ENCODE results near the gene WDTC1. TPM values are rescaled to one million over a fixed set of nuclear protein-coding genes. Genes with fewer than 3 reads are reported as not detected.

WDTC1 gene
- total RNA-seq, 2 experiments from 2014 or later: 45.4 to 47.1 TPM

- ChIA-PET CTCF (interaction anchor here (0.6 to 9.2 kb wide), 17 partner anchors 10 to 371 kb away, joined by 3 to 133 read pairs (median 9); partner anchors contain the start of genes CD164L2 and SYTL1), POLR2A (interaction anchor here (1.1 kb wide), 1 partner anchor 94 kb away, joined by 3 read pairs; the partner anchor contains the start of gene GPR3)
- Mint-ChIP-seq H3K4me1 (peaks cover 4% of the 10 kb centered on the region), H3K36me3 (ENCODE audit: low read depth) (peaks cover 24% of the 10 kb centered on the region), H3K27me3 (no peaks in the 10 kb centered on the region), H3K9me3 (no peaks in the 10 kb centered on the region), H3K4me3 (no peak overlapping the region), H3K27ac (no peak overlapping the region)
- no peak for DNase-seq
These were observed 63.5 kb downstream of the WDTC1 start for GRCh38 chr1:27297903-27298302.

GRCh38 chr1:27298632-27299384 lies 64.4 kb downstream of the WDTC1 start:
- Mint-ChIP-seq H3K36me3 (ENCODE audit: low read depth) (peaks cover 20% of the 10 kb centered on the region), H3K4me1 (peaks cover 4% of the 10 kb centered on the region), H3K4me3 (no peak overlapping the region), H3K27me3 (no peaks in the 10 kb centered on the region), H3K9me3 (no peaks in the 10 kb centered on the region), H3K27ac (no peak overlapping the region)
- ChIA-PET POLR2A (interaction anchor here (0.6 to 3.5 kb wide), 2 partner anchors 15 to 97 kb away, joined by 3 to 24 read pairs; no protein-coding TSS in a partner anchor), CTCF (interaction anchor here (1.4 to 9.2 kb wide), 10 partner anchors 16 to 371 kb away, joined by 3 to 133 read pairs (median 12); partner anchors contain the start of gene CD164L2)
- no peak for DNase-seq

GRCh38 chr1:27299385-27300271 lies 65.2 kb downstream of the WDTC1 start:
- no peak overlapping the region for H3K4me3 Mint-ChIP-seq
- peaks cover 18% of the 10 kb centered on the region for H3K36me3 Mint-ChIP-seq (ENCODE audit: low read depth)
- CTCF ChIA-PET: interaction anchor here (0.6 to 9.2 kb wide), 20 partner anchors 10 to 372 kb away, joined by 3 to 133 read pairs (median 6); partner anchors contain the start of genes CD164L2, IFI6 and MAP3K6
- POLR2A ChIA-PET: interaction anchor here (0.6 to 3.5 kb wide), 4 partner anchors 15 to 96 kb away, joined by 3 to 24 read pairs (median 3); no protein-coding TSS in a partner anchor
- no peak overlapping the region for H3K27ac Mint-ChIP-seq
- H3K9me3 Mint-ChIP-seq: no peaks in the 10 kb centered on the region
- no peak for DNase-seq
- no peaks in the 10 kb centered on the region for H3K27me3 Mint-ChIP-seq
- H3K4me1 Mint-ChIP-seq: peaks cover 4% of the 10 kb centered on the region

- no peak overlapping the region for H3K4me3 Mint-ChIP-seq
- ChIA-PET CTCF (interaction anchor here (0.6 to 9.2 kb wide), 28 partner anchors 9 to 372 kb away, joined by 3 to 133 read pairs (median 6); partner anchors contain the start of genes AHDC1, CD164L2, IFI6 and MAP3K6), POLR2A (interaction anchor here (0.7 to 3.5 kb wide), 4 partner anchors 65 to 99 kb away, joined by 3 to 24 read pairs (median 4); no protein-coding TSS in a partner anchor)
- DNase-seq: peak; percentile 78
- no peaks in the 10 kb centered on the region for H3K9me3 Mint-ChIP-seq
- peaks cover 15% of the 10 kb centered on the region for H3K36me3 Mint-ChIP-seq (ENCODE audit: low read depth)
- peaks cover 4% of the 10 kb centered on the region for H3K4me1 Mint-ChIP-seq
- H3K27me3 Mint-ChIP-seq: no peaks in the 10 kb centered on the region
- H3K27ac Mint-ChIP-seq: no peak overlapping the region
These were observed 66.1 kb downstream of the WDTC1 start for GRCh38 chr1:27300341-27301051.

GRCh38 chr1:27301052-27301422 lies 66.6 kb downstream of the WDTC1 start:
- H3K27ac Mint-ChIP-seq: no peak overlapping the region
- no peaks in the 10 kb centered on the region for H3K27me3 Mint-ChIP-seq
- no peak for DNase-seq
- no peaks in the 10 kb centered on the region for H3K9me3 Mint-ChIP-seq
- ChIA-PET CTCF (interaction anchor here (0.6 to 9.2 kb wide), 27 partner anchors 9 to 371 kb away, joined by 3 to 133 read pairs (median 5); partner anchors contain the start of genes AHDC1, CD164L2, IFI6 and MAP3K6), POLR2A (interaction anchor here (1.0 to 3.5 kb wide), 3 partner anchors 64 to 98 kb away, joined by 3 to 24 read pairs (median 4); no protein-coding TSS in a partner anchor)
- no peak overlapping the region for H3K4me3 Mint-ChIP-seq
- peaks cover 4% of the 10 kb centered on the region for H3K4me1 Mint-ChIP-seq
- H3K36me3 Mint-ChIP-seq (ENCODE audit: low read depth): peaks cover 15% of the 10 kb centered on the region

- no peak for DNase-seq
- Mint-ChIP-seq H3K27me3 (no peaks in the 10 kb centered on the region), H3K4me1 (no peaks in the 10 kb centered on the region), H3K4me3 (no peak overlapping the region), H3K36me3 (ENCODE audit: low read depth) (peaks cover 11% of the 10 kb centered on the region), H3K27ac (no peak overlapping the region), H3K9me3 (no peaks in the 10 kb centered on the region)
- ChIA-PET POLR2A (interaction anchor here (1.2 to 3.5 kb wide), 3 partner anchors 64 to 94 kb away, joined by 3 to 24 read pairs (median 3); no protein-coding TSS in a partner anchor), CTCF (interaction anchor here (0.6 to 9.2 kb wide), 26 partner anchors 8 to 361 kb away, joined by 3 to 123 read pairs (median 4); partner anchors contain the start of genes AHDC1 and CD164L2)
These were observed 67.3 kb downstream of the WDTC1 start for GRCh38 chr1:27301582-27302199.

- Mint-ChIP-seq H3K27me3 (no peaks in the 10 kb centered on the region), H3K36me3 (ENCODE audit: low read depth) (peaks cover 11% of the 10 kb centered on the region), H3K4me3 (no peak overlapping the region), H3K4me1 (no peaks in the 10 kb centered on the region), H3K9me3 (no peaks in the 10 kb centered on the region), H3K27ac (no peak overlapping the region)
- ChIA-PET CTCF (interaction anchor here (0.7 to 9.2 kb wide), 15 partner anchors 10 to 360 kb away, joined by 3 to 123 read pairs (median 4); partner anchors contain the start of gene CD164L2), POLR2A (interaction anchor here (1.2 to 1.3 kb wide), 2 partner anchors 63 to 89 kb away, joined by 3 read pairs; no protein-coding TSS in a partner anchor)
- DNase-seq: no peak
These were observed 68.2 kb downstream of the WDTC1 start for GRCh38 chr1:27302612-27303011.

- Mint-ChIP-seq H3K27me3 (no peaks in the 10 kb centered on the region), H3K9me3 (no peaks in the 10 kb centered on the region), H3K27ac (no peak overlapping the region), H3K4me3 (no peak overlapping the region), H3K36me3 (ENCODE audit: low read depth) (peaks cover 11% of the 10 kb centered on the region), H3K4me1 (no peaks in the 10 kb centered on the region)
- POLR2A ChIA-PET: no interaction called here
- no peak for DNase-seq
- CTCF ChIA-PET: interaction anchor here (0.6 to 9.2 kb wide), 4 partner anchors 81 to 178 kb away, joined by 4 to 123 read pairs (median 7); partner anchors contain the start of gene CD164L2
These were observed 69.1 kb downstream of the WDTC1 start for GRCh38 chr1:27303509-27303908.

- POLR2A ChIA-PET: no interaction called here
- peaks cover 4% of the 10 kb centered on the region for H3K36me3 Mint-ChIP-seq (ENCODE audit: low read depth)
- no peaks in the 10 kb centered on the region for H3K27me3 Mint-ChIP-seq
- H3K9me3 Mint-ChIP-seq: no peaks in the 10 kb centered on the region
- no peaks in the 10 kb centered on the region for H3K4me1 Mint-ChIP-seq
- no peak overlapping the region for H3K27ac Mint-ChIP-seq
- H3K4me3 Mint-ChIP-seq: no peak overlapping the region
- no peak for DNase-seq
- CTCF ChIA-PET: no interaction called here
These were observed 71.6 kb downstream of the WDTC1 start for GRCh38 chr1:27306071-27306470.

- Mint-ChIP-seq H3K4me3 (no peak overlapping the region), H3K9me3 (no peaks in the 10 kb centered on the region), H3K4me1 (no peaks in the 10 kb centered on the region), H3K27me3 (no peaks in the 10 kb centered on the region), H3K27ac (no peak overlapping the region), H3K36me3 (ENCODE audit: low read depth) (peaks cover 2% of the 10 kb centered on the region)
- ChIA-PET CTCF (interaction anchor here (0.8 to 1.4 kb wide), 2 partner anchors 10 to 11 kb away, joined by 4 read pairs; no protein-coding TSS in a partner anchor), POLR2A (interaction anchor here (1.0 kb wide), 1 partner anchor 88 kb away, joined by 3 read pairs; no protein-coding TSS in a partner anchor)
- DNase-seq: no peak
These were observed 72.7 kb downstream of the WDTC1 start for GRCh38 chr1:27306892-27307761.

Data from activated CD4-positive, alpha-beta memory T cell treated with anti-CD3 and anti-CD28 coated beads, Interleukin-2, amount 10 ng/mL, durations not matched to agents 7 days and 5 days (primary cell).